Caco-2 (cell line): Measurements from ENCODE around the gene ADARB2. TPM values are rescaled to one million over a fixed set of nuclear protein-coding genes. Genes with fewer than 3 reads are reported as not detected.
"Not testable (repeated sequence)": the region's sequence is repeated elsewhere in the genome, so short reads cannot be mapped to it uniquely, and the experiment has no call there.

ENCODE experiments used
- BruUV-seq: library from RNA; stranded (reverse); fragments of 400-500 nt; replicated peaks from 2 replicates; lab custom pipeline; 2021; lab: Mats Ljungman, UMichigan
- CTCF ChIA-PET: fragments of 300-600 bp; sonication (Branson Sonifier 250); formaldehyde crosslinking; loops from one replicate; lab custom pipeline; 2022; ENCODE audit warnings: antibody characterized with exemption; lab: Charles Lee
- POLR2A ChIA-PET: fragments of 300-600 bp; sonication (Branson Sonifier 250); formaldehyde crosslinking; loops from one replicate; lab custom pipeline; 2022; ENCODE audit warnings: antibody characterized with exemption; lab: Charles Lee
- DNase-seq, 2 experiments: peaks; one replicate each; pipeline versions ENCODE4 v3.0.0 to v3.0.0-alpha.2; 2020 to 2022
- H3K27me3 ChIP-seq: replicated peaks from 2 replicates; pipeline ENCODE4 v1.6.0; 2011; ENCODE audit warnings: low read length; ENCODE audit not compliant: control insufficient read depth, insufficient read depth
- H3K36me3 ChIP-seq: 2 replicates; pipeline ENCODE4 v1.5.1; 2011; ENCODE audit warnings: low read length; ENCODE audit not compliant: control insufficient read depth, insufficient read depth
- H3K4me1 ChIP-seq: fragments of 250-450 bp; sonication (Bioruptor Pico); 2 replicates; pipeline ENCODE4 v1.5.1; 2020; ENCODE audit warnings: mild to moderate bottlenecking
- H3K4me3 ChIP-seq: 2 replicates; pipeline ENCODE4 v1.5.1; 2011; ENCODE audit warnings: low read depth, mild to moderate bottlenecking, control low read depth, low read length
- H3K9me3 ChIP-seq: fragments of 250-450 bp; sonication (Bioruptor Pico); 2 replicates; pipeline ENCODE4 v1.5.1; 2020; ENCODE audit warnings: mild to moderate bottlenecking, moderate library complexity
- H3K27ac Mint-ChIP-seq: one replicate; pipeline ENCODE4 v1.8.0; 2022; ENCODE audit warnings: mixed read lengths; ENCODE audit not compliant: unreplicated experiment
- H3K27me3 Mint-ChIP-seq: one replicate; pipeline ENCODE4 v1.8.0; 2022; ENCODE audit warnings: mixed read lengths; ENCODE audit not compliant: insufficient read depth, unreplicated experiment
- H3K36me3 Mint-ChIP-seq: one replicate; pipeline ENCODE4 v1.8.0; 2022; ENCODE audit warnings: mild to moderate bottlenecking, mixed read lengths; ENCODE audit not compliant: insufficient read depth, unreplicated experiment
- H3K4me1 Mint-ChIP-seq: one replicate; pipeline ENCODE4 v1.8.0; 2022; ENCODE audit warnings: low read depth, mixed read lengths; ENCODE audit not compliant: unreplicated experiment
- H3K4me3 Mint-ChIP-seq: one replicate; pipeline ENCODE4 v1.8.0; 2022; ENCODE audit warnings: mild to moderate bottlenecking, moderate library complexity, mixed read lengths; ENCODE audit not compliant: unreplicated experiment
- H3K9me3 Mint-ChIP-seq: one replicate; pipeline ENCODE4 v1.8.0; 2022; ENCODE audit warnings: mixed read lengths; ENCODE audit not compliant: unreplicated experiment
- intact Hi-C: fragments of 100-400 bp; cut with micrococcal nuclease; formaldehyde crosslinking; loops from one replicate; pipeline ENCODE4 v1.10.0; 2022; ENCODE audit not compliant: unreplicated experiment
- total RNA-seq: library from RNA; stranded (reverse); gene quantifications from 2 replicates; pipeline ENCODE4 v1.2.3, GENCODE V29; 2022
- TF ChIP-seq, protein P1 (sequence below), 2 experiments: fragments of 200-600 bp in 1 of 2; IDR thresholded peaks; 1 replicate in 1 of 2; 2 replicates in 1 of 2; pipeline versions ENCODE4 v1.5.1 to v1.8.0; 2011 to 2022; ENCODE audit warnings: antibody characterized with exemption in 1 of 2, control low read depth in 1 of 2, inconsistent platforms in 1 of 2, low read depth in 1 of 2, low read length in 1 of 2, mild to moderate bottlenecking in 1 of 2, moderate library complexity in 1 of 2; ENCODE audit not compliant: insufficient read depth in 1 of 2, severe bottlenecking in 1 of 2, unreplicated experiment in 1 of 2

The ADARB2 gene
- total RNA-seq, 1 experiment from 2014 or later: 0.27 TPM

DNA sequence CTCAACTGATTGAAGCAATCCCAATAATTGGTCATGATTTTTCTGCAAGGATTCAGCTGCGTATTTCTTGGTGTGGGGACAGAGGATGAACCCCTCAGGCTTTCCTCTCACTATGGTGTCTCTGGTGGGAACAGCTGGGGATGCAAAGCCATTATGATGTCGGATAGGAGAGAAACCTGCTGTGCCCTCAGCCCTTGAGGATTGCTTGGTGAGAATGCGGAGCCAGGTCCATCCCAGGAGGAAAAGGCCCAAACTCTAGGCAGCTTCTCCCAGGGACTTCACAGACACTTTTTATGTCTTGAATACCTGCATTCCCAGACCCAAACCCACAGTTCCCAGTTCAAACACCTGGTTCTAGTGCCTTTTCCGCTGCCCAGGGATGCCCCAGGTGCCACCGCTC, 379.2 kb downstream of the ADARB2 start:
- no peaks in the 10 kb centered on the region for H3K9me3 ChIP-seq
- no peak for DNase-seq
- Mint-ChIP-seq H3K4me1 (peaks cover 29% of the 10 kb centered on the region), H3K36me3 (no peaks in the 10 kb centered on the region), H3K27ac (peak overlapping the region; percentile 60), H3K27me3 (peaks cover 3% of the 10 kb centered on the region), H3K9me3 (no peaks in the 10 kb centered on the region), H3K4me3 (no peak overlapping the region)
- ChIA-PET POLR2A (no interaction called here), CTCF (no interaction called here)
- H3K27me3 ChIP-seq: no peaks in the 10 kb centered on the region
- intact Hi-C loops: no loop called here
- H3K36me3 ChIP-seq: no peaks in the 10 kb centered on the region
- no TSS peak for BruUV-seq
- H3K4me3 ChIP-seq: no peak overlapping the region
- peaks cover 33% of the 10 kb centered on the region for H3K4me1 ChIP-seq
- TF ChIP-seq, protein P1, sequence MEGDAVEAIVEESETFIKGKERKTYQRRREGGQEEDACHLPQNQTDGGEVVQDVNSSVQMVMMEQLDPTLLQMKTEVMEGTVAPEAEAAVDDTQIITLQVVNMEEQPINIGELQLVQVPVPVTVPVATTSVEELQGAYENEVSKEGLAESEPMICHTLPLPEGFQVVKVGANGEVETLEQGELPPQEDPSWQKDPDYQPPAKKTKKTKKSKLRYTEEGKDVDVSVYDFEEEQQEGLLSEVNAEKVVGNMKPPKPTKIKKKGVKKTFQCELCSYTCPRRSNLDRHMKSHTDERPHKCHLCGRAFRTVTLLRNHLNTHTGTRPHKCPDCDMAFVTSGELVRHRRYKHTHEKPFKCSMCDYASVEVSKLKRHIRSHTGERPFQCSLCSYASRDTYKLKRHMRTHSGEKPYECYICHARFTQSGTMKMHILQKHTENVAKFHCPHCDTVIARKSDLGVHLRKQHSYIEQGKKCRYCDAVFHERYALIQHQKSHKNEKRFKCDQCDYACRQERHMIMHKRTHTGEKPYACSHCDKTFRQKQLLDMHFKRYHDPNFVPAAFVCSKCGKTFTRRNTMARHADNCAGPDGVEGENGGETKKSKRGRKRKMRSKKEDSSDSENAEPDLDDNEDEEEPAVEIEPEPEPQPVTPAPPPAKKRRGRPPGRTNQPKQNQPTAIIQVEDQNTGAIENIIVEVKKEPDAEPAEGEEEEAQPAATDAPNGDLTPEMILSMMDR (IDR thresholded peaks at IDR 0.05; ENCODE audit: insufficient read depth in 1 of 2, low read depth in 1 of 2, low read length in 1 of 2, severe bottlenecking in 1 of 2, unreplicated experiment in 1 of 2): no peak

GRCh38 chr10:1356349-1356748, 381.0 kb downstream of the ADARB2 start:
- Mint-ChIP-seq H3K4me1 (peaks cover 27% of the 10 kb centered on the region), H3K27me3 (peaks cover 3% of the 10 kb centered on the region), H3K27ac (no peak overlapping the region), H3K4me3 (no peak overlapping the region), H3K36me3 (no peaks in the 10 kb centered on the region), H3K9me3 (no peaks in the 10 kb centered on the region)
- ChIA-PET CTCF (interaction anchor here (0.6 kb wide), 1 partner anchor 64 kb away, joined by 3 read pairs; no protein-coding TSS in a partner anchor), POLR2A (no interaction called here)
- Histone ChIP-seq H3K9me3 (no peaks in the 10 kb centered on the region), H3K27me3 (no peaks in the 10 kb centered on the region), H3K36me3 (no peaks in the 10 kb centered on the region), H3K4me1 (peaks cover 33% of the 10 kb centered on the region), H3K4me3 (no peak overlapping the region)
- intact Hi-C loops: no loop called here
- BruUV-seq: no TSS peak
- DNase-seq: no peak
- TF ChIP-seq, protein P1 (IDR thresholded peaks at IDR 0.05; ENCODE audit: insufficient read depth in 1 of 2, low read depth in 1 of 2, low read length in 1 of 2, severe bottlenecking in 1 of 2, unreplicated experiment in 1 of 2): no peak

GRCh38 chr10:1354809-1355710, 382.3 kb downstream of the ADARB2 start:
- Histone ChIP-seq H3K9me3 (no peaks in the 10 kb centered on the region), H3K4me1 (peaks cover 26% of the 10 kb centered on the region), H3K36me3 (no peaks in the 10 kb centered on the region), H3K4me3 (no peak overlapping the region), H3K27me3 (no peaks in the 10 kb centered on the region)
- DNase-seq: no peak
- intact Hi-C loops: no loop called here
- H3K36me3 Mint-ChIP-seq: no peaks in the 10 kb centered on the region
- ChIA-PET POLR2A (no interaction called here), CTCF (interaction anchor here (1.2 kb wide), 1 partner anchor 14 kb away, joined by 3 read pairs; no protein-coding TSS in a partner anchor)
- H3K27me3 Mint-ChIP-seq: peaks cover 8% of the 10 kb centered on the region
- TF ChIP-seq, protein P1 (IDR thresholded peaks at IDR 0.05; ENCODE audit: insufficient read depth in 1 of 2, low read depth in 1 of 2, low read length in 1 of 2, severe bottlenecking in 1 of 2, unreplicated experiment in 1 of 2): no peak
- no peak overlapping the region for H3K4me3 Mint-ChIP-seq
- H3K4me1 Mint-ChIP-seq: peaks cover 20% of the 10 kb centered on the region
- H3K27ac Mint-ChIP-seq: no peak overlapping the region
- no TSS peak for BruUV-seq
- H3K9me3 Mint-ChIP-seq: no peaks in the 10 kb centered on the region

- H3K27me3 Mint-ChIP-seq: peaks cover 12% of the 10 kb centered on the region
- H3K36me3 Mint-ChIP-seq, H3K4me1 Mint-ChIP-seq, H3K4me3 Mint-ChIP-seq, H3K27ac Mint-ChIP-seq, H3K27me3 ChIP-seq, H3K4me3 ChIP-seq, H3K9me3 ChIP-seq, POLR2A ChIA-PET, intact Hi-C loops, H3K9me3 Mint-ChIP-seq, BruUV-seq, DNase-seq, CTCF ChIA-PET, H3K36me3 ChIP-seq, H3K4me1 ChIP-seq: not testable (repeated sequence)
These were observed 385.0 kb downstream of the ADARB2 start for GRCh38 chr10:1352296-1352695.
